GM12864 (cell line): ENCODE measurements around the gene PDE4D.

ENCODE experiments used
- DNase-seq: peaks from one replicate; pipeline ENCODE4 v3.0.0-alpha.2; 2011; ENCODE audit warnings: low read depth
- H3K4me3 ChIP-seq: 2 replicates; pipeline ENCODE4 v1.5.1; 2011; ENCODE audit warnings: mild to moderate bottlenecking, low read depth, low read length, control low read depth
- TF ChIP-seq, protein P1 (sequence below): IDR thresholded peaks from 2 replicates; pipeline ENCODE4 v1.5.1; 2011; ENCODE audit warnings: low read depth, mild to moderate bottlenecking, moderate library complexity, low read length, control low read depth, inconsistent platforms; ENCODE audit errors: missing control alignments

PDE4D gene

GRCh38 chr5:59249160-59249559 is 644.4 kb downstream of the PDE4D start:
- no peak for DNase-seq
- TF ChIP-seq, protein P1, sequence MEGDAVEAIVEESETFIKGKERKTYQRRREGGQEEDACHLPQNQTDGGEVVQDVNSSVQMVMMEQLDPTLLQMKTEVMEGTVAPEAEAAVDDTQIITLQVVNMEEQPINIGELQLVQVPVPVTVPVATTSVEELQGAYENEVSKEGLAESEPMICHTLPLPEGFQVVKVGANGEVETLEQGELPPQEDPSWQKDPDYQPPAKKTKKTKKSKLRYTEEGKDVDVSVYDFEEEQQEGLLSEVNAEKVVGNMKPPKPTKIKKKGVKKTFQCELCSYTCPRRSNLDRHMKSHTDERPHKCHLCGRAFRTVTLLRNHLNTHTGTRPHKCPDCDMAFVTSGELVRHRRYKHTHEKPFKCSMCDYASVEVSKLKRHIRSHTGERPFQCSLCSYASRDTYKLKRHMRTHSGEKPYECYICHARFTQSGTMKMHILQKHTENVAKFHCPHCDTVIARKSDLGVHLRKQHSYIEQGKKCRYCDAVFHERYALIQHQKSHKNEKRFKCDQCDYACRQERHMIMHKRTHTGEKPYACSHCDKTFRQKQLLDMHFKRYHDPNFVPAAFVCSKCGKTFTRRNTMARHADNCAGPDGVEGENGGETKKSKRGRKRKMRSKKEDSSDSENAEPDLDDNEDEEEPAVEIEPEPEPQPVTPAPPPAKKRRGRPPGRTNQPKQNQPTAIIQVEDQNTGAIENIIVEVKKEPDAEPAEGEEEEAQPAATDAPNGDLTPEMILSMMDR: no peak
- H3K4me3 ChIP-seq: no peak overlapping the region

DNA sequence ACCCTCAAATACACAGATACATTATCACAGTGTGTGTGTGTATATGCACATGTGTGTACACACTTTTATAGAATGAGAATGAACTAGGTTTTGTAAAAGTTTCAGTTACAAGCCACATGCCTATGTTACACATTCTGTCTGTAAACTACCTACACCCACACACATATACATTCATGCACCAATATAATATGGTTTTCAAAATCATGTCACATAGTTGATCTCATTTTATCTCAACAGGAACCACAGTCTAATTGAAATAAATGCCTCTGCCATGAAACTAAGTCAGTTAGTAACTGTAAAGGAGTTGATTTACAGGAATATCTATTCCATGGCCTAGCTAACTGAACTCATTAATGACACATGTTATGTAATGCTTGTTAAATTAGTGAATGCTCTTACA is 646.6 kb downstream of the PDE4D start:
- DNase-seq: no peak
- no peak overlapping the region for H3K4me3 ChIP-seq
- TF ChIP-seq, protein P1: no peak

- no peak overlapping the region for H3K4me3 ChIP-seq
- DNase-seq: no peak
- TF ChIP-seq, protein P1: no peak
Measured at GRCh38 chr5:59246145-59246869, 647.2 kb downstream of the PDE4D start.

GRCh38 chr5:59245198-59245597 is 648.3 kb downstream of the PDE4D start:
- TF ChIP-seq, protein P1: no peak
- H3K4me3 ChIP-seq: no peak overlapping the region
- no peak for DNase-seq

DNA sequence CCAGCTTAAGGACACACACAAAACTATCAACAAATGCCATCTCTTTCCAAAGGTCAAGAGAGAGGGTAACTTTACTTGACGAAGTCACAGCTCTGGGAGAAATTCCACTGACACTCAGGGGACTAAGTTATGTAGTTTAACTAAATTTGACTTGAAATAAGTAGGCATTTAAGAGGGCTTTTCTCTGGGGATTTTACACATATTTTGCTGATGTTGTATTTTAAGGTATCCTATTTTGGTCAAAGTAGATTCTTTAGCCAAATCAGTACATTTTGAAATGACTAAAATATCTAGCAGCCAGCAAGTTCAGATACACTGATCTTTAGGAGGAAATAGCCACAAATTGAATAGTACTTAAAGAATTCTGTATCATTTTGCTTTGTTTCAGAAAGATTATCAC is 652.0 kb downstream of the PDE4D start:
- H3K4me3 ChIP-seq: no peak overlapping the region
- no peak for DNase-seq
- TF ChIP-seq, protein P1: no peak

GRCh38 chr5:59241119-59241518 is 652.4 kb downstream of the PDE4D start:
- no peak overlapping the region for H3K4me3 ChIP-seq
- TF ChIP-seq, protein P1: no peak
- DNase-seq: no peak

DNA sequence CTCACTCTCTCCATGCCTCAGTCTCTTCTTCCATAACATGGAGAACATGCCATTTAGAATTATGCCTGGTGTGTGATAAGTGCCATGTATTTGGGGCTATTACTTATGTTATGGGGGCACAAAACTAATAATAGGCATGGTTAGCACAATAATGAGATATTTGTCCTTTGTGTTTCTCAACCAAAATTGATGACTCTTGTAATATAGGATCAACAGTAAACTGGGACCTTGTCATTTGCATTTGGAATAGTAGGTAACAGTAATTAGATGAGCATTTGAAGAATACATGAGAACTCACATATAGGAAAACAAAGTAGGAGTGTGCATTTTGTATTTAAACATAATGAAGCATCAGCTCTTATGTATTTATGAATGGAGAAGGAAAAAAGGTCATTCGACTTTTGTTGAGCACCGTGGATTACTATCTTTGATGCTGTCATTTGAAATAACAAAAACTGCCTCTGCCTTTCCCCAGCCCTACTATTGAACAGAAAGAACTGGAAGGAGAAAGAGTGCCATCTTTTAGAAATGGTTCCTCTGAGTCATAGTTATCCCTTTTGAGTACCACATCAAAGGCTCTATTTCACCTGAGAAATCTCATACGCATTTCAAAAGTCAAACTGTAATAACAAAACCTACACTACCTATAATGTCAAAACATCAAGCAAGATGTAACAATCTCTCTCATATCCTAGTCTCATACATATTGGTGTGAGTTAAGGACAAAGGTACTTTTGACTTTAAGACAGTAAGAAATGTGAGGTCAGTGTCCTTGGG is 655.2 kb downstream of the PDE4D start:
- no peak for DNase-seq
- no peak overlapping the region for H3K4me3 ChIP-seq
- TF ChIP-seq, protein P1: no peak
